RWPE1 (cell line): ENCODE data around the gene SLC25A11.

Experiments used
- CTCF ChIA-PET: fragments of 350-600 bp; sonication (Branson Sonifier 250); formaldehyde crosslinking; extraction: SDS; loops from one replicate; lab custom pipeline; 2021; lab: Yijun Ruan, JAX
- POLR2A ChIA-PET: fragments of 400-600 bp; formaldehyde crosslinking; extraction: SDS; loops from one replicate; lab custom pipeline; 2020; ENCODE audit warnings: antibody characterized with exemption; ENCODE audit not compliant: low non-redundant PET; lab: Yijun Ruan, JAX
- DNase-seq: peaks from one replicate; pipeline ENCODE4 v3.0.0; 2012; ENCODE audit warnings: low spot score
- H3K27ac ChIP-seq: fragments of 450-650 bp; 2 replicates; pipeline ENCODE4 v1.5.1; 2017
- CTCF ChIP-seq: fragments of 450-650 bp; conservative IDR thresholded peaks from 2 replicates; pipeline ENCODE4 v1.5.1; 2017; ENCODE audit warnings: low read depth, mild to moderate bottlenecking

SLC25A11 gene

GRCh38 chr17:4902540-4902939 lies 37.3 kb downstream of the SLC25A11 start:
- no peak for DNase-seq
- H3K27ac ChIP-seq: peak overlapping the region; percentile 67
- no peak for TF ChIP-seq CTCF
- POLR2A ChIA-PET: no interaction called here
- CTCF ChIA-PET: interaction anchor here (0.6 to 1.7 kb wide), 7 partner anchors 13 to 121 kb away, joined by 3 to 11 read pairs (median 4); no protein-coding TSS in a partner anchor

DNA sequence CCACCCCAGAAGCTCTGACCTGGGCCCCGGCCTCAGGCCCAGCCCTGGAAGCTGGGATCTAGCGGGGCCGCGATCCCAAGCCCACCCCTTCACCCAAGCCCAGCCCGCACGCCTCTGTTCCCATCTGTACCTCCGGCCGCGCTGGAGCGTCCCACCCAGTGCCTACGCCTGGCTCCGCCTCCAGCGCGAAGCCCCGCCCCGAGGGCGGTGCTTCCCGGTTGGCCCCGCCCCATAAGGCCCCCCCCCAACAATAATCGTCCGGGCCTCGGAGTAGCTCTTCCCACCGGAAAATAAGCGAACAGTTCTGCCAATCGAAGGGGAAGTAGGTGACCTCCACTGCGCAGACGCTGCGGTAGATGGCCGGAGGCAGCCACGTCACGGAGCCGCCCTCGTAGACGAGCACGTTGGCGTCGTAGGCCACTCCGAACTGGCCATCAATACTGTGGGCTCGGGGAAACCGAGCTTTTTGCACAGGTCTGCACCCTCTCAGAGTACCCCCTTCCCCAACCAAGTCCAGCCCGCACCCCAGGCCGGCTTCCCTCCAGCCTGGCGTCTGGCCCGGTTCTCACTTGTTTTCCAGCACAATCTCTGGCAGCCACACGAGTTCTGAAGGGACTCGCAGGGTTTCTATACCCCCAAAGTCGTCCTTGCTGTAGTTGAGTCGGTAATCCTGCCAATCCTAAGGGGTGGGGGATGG lies 38.0 kb downstream of the SLC25A11 start:
- CTCF ChIA-PET: interaction anchor here (1.6 to 1.7 kb wide), 2 partner anchors 13 to 121 kb away, joined by 5 to 9 read pairs; no protein-coding TSS in a partner anchor
- no peak for DNase-seq
- POLR2A ChIA-PET: interaction anchor here (0.5 kb wide), 1 partner anchor 160 kb away, joined by 6 read pairs; no protein-coding TSS in a partner anchor
- TF ChIP-seq CTCF: no peak
- peak overlapping the region; percentile 67 for H3K27ac ChIP-seq

DNA sequence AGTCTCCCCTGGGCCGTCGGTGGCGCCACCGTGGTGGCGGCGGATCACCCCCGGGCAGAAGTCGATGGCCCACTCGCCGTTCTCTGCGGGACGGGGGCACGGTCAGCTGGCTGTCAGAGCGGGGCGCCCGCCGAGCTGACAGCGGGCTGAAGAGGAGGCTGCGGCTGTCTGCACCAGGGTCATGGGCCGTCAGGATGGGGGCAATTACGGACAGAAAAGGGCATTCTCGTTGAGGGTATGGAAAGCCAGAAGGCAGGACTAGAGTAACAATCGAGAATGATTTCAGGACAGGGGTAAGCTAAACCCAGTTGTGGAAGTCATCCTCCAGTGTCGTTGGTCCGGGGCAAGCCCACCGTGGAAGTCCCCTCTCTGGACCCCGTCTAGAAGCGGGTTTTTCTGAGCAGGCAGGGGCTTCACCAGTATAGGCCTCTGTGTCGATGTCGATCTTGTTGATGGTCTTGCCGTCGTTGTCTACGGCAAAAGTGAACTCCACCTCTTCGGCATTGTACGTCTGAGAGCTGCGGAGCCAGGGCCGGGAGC lies 38.7 kb downstream of the SLC25A11 start:
- ChIA-PET POLR2A (interaction anchor here (0.5 kb wide), 1 partner anchor 160 kb away, joined by 6 read pairs; no protein-coding TSS in a partner anchor), CTCF (interaction anchor here (0.7 to 1.7 kb wide), 2 partner anchors 12 to 22 kb away, joined by 3 to 5 read pairs; no protein-coding TSS in a partner anchor)
- TF ChIP-seq CTCF: no peak
- DNase-seq: no peak
- H3K27ac ChIP-seq: peak overlapping the region; percentile 67; the same call in 1 of the 2 replicates

GRCh38 chr17:4900231-4901107 lies 39.4 kb downstream of the SLC25A11 start:
- no peak for TF ChIP-seq CTCF
- CTCF ChIA-PET: interaction anchor here (0.5 to 1.7 kb wide), 4 partner anchors 11 to 113 kb away, joined by 3 to 5 read pairs (median 4); no protein-coding TSS in a partner anchor
- H3K27ac ChIP-seq: peak overlapping the region; percentile 15; the same call in 1 of the 2 replicates
- DNase-seq: no peak
- POLR2A ChIA-PET: no interaction called here

DNA sequence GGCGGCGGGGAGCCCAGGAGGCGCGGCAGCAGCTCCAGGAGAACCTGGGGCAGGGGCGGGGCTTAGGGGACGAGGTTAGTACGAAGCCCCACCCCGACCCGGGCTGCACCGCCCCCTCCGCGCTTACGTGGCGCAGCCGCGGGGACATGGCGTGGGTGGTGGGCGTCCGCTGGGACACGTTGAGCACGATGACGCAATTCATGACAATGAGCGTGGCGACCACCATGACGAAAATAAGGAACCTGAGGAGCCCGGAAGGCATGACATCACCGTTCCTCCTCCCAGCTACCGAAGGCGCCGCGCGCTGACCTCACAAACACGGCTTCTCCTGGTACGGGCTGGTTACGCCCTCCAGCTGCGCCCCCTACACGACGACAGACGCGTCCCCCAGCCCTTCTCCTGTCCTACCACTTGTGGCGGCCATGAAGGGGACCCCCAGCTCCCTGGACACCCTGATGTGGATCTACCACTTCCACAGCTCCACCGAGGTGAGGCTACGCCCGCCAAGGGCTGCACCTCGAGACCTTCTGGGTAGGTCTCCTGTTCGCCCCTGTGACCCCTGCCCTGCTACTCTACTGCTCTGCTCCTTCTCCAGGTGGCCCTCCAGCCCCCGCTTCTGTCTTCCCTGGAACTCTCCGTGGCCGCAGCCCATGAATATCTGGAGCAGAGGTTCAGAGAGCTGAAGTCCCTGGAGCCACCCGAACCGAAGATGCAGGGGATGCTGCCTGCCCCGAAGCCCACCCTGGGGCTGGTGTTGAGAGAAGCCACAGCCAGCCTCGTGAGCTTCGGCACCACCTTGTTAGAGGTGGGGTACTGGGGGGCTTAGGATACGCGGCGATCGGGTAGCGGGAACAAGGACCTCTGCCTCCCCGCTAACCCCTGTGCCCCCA lies 40.3 kb downstream of the SLC25A11 start, which contains the start of gene C17orf107:
C17orf107 (plus strand) TSS at position 196 of the 890 bp plus-strand sequence; CDS start at position 423, 227 bp downstream.
- H3K27ac ChIP-seq: peak within 1 kb of the TSS; percentile 67
- ChIA-PET POLR2A (no interaction called here), CTCF (interaction anchor here (0.5 to 1.0 kb wide), 3 partner anchors 17 to 112 kb away, joined by 3 to 4 read pairs (median 4); no protein-coding TSS in a partner anchor)
- DNase-seq: peak; percentile 25
- TF ChIP-seq CTCF: no peak
